HG03342 (cell line): ENCODE data around the gene FCAMR.
A peak's percentile ranks its signal among the peaks of the same experiment; 100 is the strongest.

ENCODE experiments used
- ATAC-seq: cut with Tn5 transposase; IDR thresholded peaks from one replicate; pipeline ENCODE4 v1.9.1; 2021; ENCODE audit warnings: mild to moderate bottlenecking, moderate library complexity; ENCODE audit not compliant: unreplicated experiment

The FCAMR gene

DNA sequence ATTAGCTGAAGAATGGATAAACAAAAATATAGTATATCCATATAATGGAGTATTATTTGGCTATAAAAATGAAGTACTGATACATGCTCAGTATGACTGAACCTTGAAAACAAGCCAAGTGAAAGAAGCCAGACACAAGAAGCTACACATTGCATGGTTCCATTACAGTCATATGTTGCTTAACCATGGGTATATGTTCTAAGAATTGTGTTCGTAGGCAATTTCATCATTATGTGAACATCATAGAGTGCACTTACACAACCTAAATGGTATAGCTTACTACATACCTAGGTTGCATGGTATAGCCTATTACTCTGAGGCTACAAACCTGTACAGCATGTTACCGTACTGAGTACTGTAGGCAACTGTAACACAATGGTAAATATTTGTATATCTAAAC, 28.6 kb upstream of the FCAMR start:
- ATAC-seq: no peak

- ATAC-seq: no peak
These were observed 22.5 kb upstream of the FCAMR start for GRCh38 chr1:206992790-206993189.

- no peak for ATAC-seq
These were observed 17.6 kb upstream of the FCAMR start for GRCh38 chr1:206987873-206988272.

DNA sequence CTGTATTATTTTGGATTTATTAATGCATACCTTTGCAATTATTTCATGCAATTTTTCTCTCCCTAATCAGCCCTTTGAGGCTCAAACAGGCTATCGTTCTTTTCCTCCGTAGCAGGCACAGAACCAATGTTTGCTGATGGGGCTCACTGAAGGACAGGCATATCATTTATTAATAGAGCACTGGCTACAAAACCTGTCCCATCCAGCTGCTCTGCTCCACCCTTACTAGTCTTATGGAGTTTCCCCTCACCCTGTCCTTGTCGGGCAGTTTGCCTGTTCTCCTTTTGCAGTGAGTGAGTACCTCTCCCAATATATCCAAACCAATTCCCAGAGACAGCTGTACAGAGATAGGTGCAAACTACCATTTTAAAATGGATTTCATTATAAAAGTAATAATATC, 16.6 kb upstream of the FCAMR start:
- ATAC-seq: no peak

GRCh38 chr1:206986402-206986801, 16.1 kb upstream of the FCAMR start:
- ATAC-seq: no peak

GRCh38 chr1:206985162-206985749, 15.0 kb upstream of the FCAMR start:
- no peak for ATAC-seq

DNA sequence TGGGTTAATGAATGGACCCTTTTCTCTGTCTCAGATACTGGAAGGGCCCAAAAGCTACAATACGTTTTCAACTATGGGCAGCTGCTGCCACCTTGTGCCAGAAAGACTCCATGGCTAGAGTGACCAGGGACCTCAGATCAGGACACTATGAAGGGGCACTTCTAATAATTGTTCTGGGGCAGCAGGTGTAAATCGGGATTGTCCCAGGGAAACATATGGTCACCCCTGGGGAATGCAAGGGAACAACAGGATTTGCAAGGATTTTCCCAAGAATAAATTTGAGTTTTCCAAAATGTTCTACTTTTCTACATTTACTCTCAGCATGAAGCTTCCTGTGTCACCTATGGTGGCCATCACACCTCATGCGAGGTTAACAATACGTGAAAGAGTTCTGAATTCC, 12.0 kb upstream of the FCAMR start:
- ATAC-seq: peak; percentile 62

DNA sequence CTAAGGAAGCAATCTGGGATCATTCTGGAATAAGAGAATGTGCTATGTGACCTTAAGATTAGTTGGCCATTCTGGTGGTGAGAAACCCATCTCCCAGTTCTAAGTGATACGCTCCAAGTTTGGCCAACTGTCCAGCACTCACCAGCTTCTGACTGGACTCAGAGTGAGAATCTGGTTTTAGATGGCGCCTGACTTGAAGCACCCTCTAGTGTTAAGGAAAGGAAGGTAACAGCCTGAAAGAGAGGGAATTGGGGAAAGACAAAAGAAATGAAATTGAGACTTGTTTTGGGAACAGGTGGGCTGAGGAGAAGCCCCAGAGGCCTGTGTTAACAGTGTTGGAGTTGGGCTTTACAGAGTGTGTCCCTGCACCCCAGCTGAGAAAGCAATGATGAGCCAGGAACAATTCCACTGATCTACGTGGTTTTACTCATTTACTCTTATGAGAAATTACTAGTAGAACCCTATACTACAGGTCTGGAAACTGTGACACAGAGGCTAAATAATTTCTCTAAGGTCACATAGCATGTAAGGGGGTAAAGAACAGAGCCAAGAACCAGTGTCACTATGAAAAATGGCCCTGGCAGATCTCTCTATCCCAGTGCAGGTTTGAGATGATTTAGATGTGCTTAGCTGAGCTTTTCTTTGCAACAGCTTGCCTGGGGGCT, 9.3 kb upstream of the FCAMR start:
- no peak for ATAC-seq

DNA sequence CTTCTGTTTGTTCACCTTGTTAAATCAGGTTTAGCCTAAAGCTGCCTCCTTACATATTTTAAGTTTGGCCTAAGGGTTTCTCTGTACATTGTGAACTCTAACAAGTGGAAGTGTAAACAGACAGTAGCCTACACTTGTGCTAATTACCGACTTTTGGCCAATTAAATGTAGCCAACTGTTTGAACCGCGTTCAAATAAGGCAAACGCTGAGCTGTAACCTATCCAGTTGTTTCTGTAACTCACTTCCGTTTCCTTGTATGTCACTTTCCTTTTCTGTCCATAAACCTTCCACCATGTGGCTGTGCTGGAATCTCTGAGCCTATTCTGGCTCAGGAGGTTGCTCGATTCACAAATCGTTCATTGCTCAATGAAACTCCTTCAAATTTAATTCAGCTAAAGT, 8.0 kb upstream of the FCAMR start:
- no peak for ATAC-seq

DNA sequence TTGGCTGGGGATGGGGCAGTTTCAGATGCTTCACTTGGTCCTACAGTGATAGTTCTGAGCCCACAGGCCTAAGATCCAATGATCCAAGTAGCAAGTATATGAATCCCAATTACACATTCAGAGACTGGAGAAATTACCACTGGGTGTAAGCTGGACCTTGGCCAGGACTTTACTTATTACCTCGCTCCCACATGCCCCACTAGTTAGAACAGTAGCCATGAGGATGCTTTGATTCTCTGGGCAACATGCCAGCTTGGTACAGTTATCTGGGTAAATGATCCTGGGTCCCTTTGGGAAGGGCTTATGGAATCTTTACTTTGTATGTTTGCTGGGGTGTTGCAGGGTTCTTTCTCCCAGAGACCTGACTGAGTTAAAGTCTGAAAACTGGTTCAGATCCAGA, 5.0 kb upstream of the FCAMR start:
- ATAC-seq: no peak

GRCh38 chr1:206974140-206974539, 3.9 kb upstream of the FCAMR start:
- ATAC-seq: no peak

DNA sequence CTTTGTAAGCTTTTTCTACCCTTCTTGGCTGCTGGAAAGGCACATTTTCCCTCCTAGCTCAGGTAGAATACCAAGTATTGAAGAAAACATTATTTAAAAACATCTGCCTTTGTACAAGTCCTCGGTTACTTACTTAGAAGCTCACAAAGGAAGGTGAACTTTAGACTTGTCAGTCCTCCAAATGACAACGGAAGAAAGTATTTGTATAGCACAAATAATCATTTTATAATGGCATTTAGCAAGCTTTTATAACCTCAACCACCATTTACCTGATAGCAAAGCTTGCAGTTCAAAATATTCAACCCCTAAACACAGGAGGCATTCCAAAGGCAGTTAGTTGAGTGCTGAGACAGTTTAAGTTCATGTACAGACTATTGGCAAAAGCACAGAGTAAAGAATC, 2.5 kb upstream of the FCAMR start:
- no peak for ATAC-seq

DNA sequence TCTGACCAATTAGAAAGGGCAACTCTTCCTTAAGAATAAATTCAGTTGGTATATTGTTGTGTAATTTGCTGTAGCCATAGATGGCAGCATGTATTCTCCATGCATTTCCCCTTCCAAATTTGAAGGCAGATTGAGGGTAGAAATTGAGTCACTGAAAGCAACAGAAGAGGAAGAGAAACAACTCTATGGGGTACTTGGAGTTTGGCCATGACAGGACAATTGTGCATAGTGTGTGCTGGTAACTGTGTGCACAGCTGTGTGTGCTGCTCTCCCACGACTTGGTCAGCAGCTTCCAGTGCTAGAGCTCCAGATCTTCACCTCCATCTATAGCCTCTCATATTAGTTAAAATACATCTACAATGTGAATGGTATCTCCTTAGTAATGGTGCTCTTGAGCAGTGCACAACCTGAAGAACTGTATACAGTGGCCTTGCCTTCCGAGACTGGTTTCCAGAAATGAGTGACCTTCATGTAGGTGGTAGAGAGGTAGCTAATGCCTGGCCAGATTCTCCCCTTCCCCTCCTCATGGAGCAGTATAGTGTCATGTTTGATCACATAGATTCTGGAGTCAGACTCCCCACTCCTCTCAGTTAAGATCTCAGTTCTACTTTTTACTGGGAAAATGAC, 882 bp upstream of the FCAMR start:
- ATAC-seq: peak; percentile 60

GRCh38 chr1:206969090-206969489, 1.2 kb downstream of the FCAMR start:
- ATAC-seq: no peak

DNA sequence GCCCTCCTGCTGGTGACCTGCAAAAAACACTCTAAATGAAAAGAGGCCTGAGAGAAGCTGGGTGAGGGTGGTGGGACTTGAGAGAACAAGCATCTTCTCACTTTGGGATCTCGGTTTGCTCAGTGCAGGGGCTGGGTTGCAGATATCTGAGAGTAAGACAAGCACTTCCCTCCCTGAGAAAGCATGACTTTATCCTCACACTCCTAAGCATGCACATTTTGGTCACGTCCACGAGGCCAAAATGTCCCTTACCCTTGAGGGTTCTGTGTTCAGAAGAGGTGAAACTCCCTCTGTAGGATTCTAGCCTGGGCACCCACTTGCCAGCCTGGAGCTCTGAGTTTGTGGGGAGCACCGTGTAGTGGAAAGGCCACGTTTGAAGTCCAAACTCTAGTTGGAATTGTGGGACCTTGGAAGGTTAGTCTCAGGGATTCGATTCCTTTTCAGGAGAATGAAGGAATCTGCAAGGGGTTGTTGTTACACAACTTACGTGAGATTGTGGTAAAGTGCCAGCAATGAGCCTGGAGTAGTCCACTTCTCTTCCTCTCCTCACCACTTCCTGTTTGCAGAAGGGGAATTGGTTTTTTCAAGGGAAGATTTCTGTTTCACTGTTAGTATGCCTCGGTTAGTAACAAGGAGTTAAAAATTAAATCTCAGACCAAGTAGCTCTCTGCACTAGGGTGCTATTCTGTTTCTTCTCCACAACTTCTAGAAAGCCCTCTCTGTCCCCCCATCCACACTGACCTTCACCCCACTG, 3.0 kb downstream of the FCAMR start:
- peak; percentile 56 for ATAC-seq

DNA sequence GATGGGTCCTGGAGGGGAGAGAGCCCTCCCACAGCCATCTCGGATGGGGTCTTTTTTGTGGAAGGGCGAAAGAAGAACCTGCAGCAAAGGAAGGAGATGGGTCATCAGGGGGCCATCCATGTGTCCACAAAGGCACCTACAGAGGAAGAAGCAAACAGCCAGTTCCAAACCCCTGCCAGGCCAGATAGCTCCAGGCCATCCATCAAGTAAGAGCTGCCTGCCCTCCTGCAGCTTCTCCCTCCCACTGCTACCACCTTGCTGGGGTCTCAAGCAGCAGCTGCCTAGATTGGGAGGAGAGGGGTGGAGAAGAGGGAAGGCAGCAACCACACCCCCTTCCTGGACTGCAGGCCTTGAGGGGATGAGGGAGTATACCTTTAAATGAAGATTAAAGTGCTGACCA, 4.5 kb downstream of the FCAMR start:
- ATAC-seq: no peak

DNA sequence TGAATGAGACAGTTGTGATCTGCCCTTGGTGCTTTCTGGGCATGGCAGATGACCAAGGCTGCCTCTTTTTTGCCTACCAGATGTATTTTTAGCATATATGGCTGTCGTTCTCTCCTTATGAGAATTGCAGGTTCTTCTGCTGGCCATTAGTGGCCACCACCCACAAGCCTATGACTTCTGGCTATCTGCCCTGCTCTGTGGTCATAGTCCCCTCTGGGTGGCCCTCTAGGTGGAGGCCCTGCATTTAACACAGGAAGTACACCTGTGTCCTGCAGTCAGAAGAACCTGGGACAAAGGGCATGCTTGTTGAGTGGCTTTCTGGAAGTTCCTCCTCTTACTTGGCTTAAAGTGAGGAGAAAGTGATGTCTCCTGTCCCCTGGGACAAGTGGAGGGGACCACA, 6.5 kb downstream of the FCAMR start:
- no peak for ATAC-seq

GRCh38 chr1:206963119-206963712, 7.0 kb downstream of the FCAMR start:
- ATAC-seq: no peak

DNA sequence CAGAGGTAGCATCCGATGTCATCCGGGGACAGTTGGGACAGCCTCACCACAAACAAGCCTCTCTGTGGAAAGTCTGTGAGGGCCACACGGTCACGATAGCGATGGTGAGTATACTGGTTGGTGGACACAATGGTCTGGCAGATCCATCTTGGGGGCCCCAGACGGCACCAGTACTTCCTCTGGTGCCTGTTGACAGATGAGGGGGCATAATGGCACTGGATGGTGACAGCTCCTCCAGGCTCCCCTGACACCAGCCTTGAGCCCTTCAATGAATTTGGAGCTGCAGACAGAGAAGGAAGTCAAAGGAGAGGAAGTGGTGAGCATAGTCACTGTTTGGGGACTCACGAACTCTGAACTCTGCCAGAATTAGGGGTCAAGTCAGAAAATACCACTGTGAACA, 8.0 kb downstream of the FCAMR start:
- ATAC-seq: no peak

DNA sequence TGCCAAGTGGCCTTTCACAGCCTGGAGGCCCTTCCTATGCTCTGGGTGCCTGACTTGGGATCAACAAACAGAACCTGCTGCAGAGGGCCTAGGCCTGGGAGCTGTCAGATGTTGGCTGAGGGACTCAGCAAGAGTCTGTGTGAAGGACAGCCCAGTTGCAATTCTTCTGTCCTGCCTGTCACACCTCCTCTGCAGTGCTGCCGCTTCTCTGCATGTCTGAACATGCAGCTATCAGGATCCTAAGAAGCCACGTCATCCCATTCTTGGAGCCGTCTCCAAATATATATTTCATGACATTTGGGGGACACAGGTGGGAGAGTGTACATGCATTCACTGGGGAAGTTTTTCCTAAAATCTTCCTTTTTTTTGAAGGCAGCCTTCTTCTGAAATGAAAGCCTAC, 8.6 kb downstream of the FCAMR start:
- ATAC-seq: no peak

DNA sequence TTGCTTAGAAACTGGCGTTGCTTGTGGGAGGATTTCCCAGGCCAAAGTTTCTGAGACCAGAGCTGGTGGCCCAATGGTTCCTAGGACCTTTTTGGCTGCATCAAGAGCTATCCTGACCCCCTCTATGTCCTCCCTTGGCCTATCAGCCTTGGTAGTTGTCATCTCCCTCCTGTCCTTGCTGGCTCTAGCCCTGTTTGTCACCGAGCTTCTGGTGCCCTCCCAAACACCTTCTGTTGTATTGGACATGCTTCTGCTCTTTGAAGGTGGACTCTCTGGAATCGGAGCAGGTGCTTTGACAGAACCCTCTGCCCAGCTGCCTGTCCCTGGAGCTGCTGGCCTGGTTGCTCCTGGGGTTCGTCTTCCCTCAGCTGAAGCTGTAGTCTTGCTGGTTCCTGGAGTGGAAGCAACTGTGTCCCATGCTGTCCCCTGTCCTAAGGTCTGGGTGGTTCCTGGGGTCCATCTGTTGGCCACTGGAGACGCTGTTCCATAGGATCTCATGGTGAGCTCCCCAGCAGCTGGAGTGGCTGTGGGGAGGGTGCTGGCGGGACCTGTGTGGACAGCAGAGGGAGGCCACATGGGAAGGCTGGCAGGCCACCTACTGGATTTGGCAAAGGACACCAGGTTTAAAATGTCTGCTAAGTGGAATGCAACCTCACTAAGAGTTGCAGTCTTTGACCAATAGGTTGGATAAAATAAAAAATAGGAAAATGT, 9.4 kb downstream of the FCAMR start:
- ATAC-seq: no peak
